Right cardiac atrium (tissue), 5 donors: ENCODE measurements around the gene MYL10. TPM values are rescaled to one million over a fixed set of nuclear protein-coding genes. Genes with fewer than 3 reads are reported as not detected.

Experiments used
- ATAC-seq, 2 donors: fragments of 200-7000 bp; cut with Tn5 transposase; one replicate each; pipeline versions ENCODE4 v1.8.0 to v1.9.1; 2020; ENCODE audit warnings: moderate library complexity in 2 of 2, mild to moderate bottlenecking in 1 of 2
- DNase-seq, 3 donors: peaks; one replicate each; pipeline ENCODE4 v3.0.0-alpha.2; 2020
- H3K27ac ChIP-seq: one replicate; pipeline ENCODE4 v1.5.1; 2013; ENCODE audit warnings: mild to moderate bottlenecking, low read length, control low read depth, moderate library complexity
- H3K27me3 ChIP-seq: one replicate; pipeline ENCODE4 v1.6.1; 2013; ENCODE audit not compliant: control insufficient read depth, insufficient read depth
- H3K4me1 ChIP-seq: one replicate; pipeline ENCODE4 v1.6.1; 2013; ENCODE audit warnings: low read length; ENCODE audit not compliant: control insufficient read depth, insufficient read depth
- H3K4me3 ChIP-seq: one replicate; pipeline ENCODE4 v1.5.1; 2013; ENCODE audit warnings: low read length, control low read depth
- H3K9me3 ChIP-seq: one replicate; pipeline ENCODE4 v1.6.1; 2013; ENCODE audit warnings: low read length; ENCODE audit not compliant: control insufficient read depth
- WGBS: extraction: QIAGEN DNeasy Blood & Tissue Kit; methylation state at CpG from one replicate; pipeline ENCODE4 v1.1.7; 2013; 5-methylcytosine and 5-hydroxymethylcytosine counted together
- intact Hi-C, 4 donors: fragments of 100-400 bp; cut with DNase I; formaldehyde crosslinking; loops; one replicate each; pipeline versions ENCODE4 v1.11.0 to v1.14.0; 2022 to 2023
- polyA plus RNA-seq: library from polyadenylated mRNA; stranded (reverse); fragments of 200-250 nt; gene quantifications from one replicate; pipeline ENCODE4 v1.2.3, GENCODE V29; 2013
- total RNA-seq, 4 donors: library from RNA; stranded (reverse); fragmentation: NEBNext Ultra II Directional; extraction: Animal tissue kit (Norgen Biotek cat#: 25700); gene quantifications; one replicate each; pipeline ENCODE4 v1.2.1, GENCODE V29; 2021
- donor health status: healthy with polysubstance abuse.
- donor health status: DM: no; HTN: yes; CAD: no.
- donor health status: DM: no; HTN: no; CAD: no.
- donor health status: DM: no; HTN: yes; CAD: no; lungs with severe emphysema.
- donor health status: DM: yes; HTN: yes; CAD: no.

MYL10 gene
- total and polyA plus RNA-seq, 5 donors: not detected

DNA sequence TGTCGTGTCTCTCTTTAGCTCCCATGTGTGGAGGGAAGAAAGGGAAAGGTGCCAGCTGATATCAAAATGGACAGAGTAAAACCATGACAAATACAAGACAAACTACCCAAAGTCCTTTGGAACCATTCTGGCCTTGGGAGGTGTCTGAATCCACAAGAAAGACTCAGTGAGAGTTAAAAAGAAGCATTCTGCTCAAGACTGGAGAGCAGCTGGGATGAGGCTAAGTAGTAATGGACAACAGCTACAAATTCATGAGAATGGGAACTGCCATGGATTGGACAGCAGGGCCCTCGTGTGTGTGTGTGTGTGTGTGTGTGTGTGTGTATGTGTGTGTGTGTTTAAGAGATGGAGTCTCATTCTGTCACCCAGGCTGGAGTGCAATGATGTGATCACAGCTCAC, 39.6 kb upstream of the MYL10 start:
- Histone ChIP-seq H3K27me3 (no peaks in the 10 kb centered on the region), H3K9me3 (no peaks in the 10 kb centered on the region), H3K27ac (no peak overlapping the region), H3K4me1 (no peaks in the 10 kb centered on the region), H3K4me3 (no peak overlapping the region)
- intact Hi-C loops: no loop called here
- ATAC-seq (no peak), DNase-seq (no peak)
- WGBS: 96% methylated on average over 2 of the region's 2 CpGs

DNA sequence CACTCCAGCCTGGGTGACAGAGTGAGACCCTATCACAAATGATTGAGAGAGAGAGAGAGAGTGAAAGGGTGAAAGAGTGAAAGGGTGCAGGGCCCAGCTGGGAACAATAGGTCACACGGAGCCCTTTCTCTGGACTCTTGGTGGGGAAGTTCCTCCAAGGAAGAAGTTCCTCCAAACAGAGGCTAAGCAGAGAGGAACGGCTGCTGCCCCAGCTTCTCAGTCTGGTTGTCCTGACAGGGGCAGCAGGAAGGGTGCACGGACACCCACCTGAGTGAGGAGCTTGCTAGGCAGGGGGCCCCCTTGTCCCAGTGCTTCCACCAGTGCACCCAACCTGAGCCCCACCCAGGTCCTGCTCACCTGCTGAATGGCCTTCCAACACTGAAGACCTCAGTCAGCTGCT, 38.8 kb upstream of the MYL10 start:
- Histone ChIP-seq H3K27ac (no peak overlapping the region), H3K4me3 (no peak overlapping the region), H3K9me3 (no peaks in the 10 kb centered on the region), H3K4me1 (no peaks in the 10 kb centered on the region), H3K27me3 (no peaks in the 10 kb centered on the region)
- 72% methylated on average over 3 of the region's 3 CpGs for WGBS
- no peak for ATAC-seq
- peak in 1 of 3 donors; percentile 23 for DNase-seq
- intact Hi-C loops: no loop called here

DNA sequence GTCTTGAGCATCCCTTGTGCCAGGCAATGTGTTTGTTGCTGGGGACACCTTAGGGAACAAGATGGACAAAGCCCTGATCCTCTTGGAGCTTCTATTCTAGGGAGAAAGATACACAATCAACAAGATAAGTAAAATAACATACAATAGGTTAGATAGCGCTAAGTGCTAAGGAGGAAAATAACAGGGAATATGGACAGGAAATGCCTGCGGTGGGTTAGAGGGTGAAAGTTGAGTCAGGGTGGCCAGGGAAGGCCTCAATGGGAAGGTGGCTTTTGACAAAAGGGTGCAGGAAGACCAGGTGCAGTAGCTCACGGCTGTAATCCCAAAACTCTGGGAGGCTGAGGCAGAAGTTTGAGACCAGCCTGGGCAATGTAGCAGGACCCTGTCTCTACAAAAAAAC, 38.3 kb upstream of the MYL10 start:
- Histone ChIP-seq H3K4me3 (no peak overlapping the region), H3K27ac (no peak overlapping the region), H3K27me3 (no peaks in the 10 kb centered on the region), H3K9me3 (no peaks in the 10 kb centered on the region), H3K4me1 (no peaks in the 10 kb centered on the region)
- DNase-seq (peak in 1 of 3 donors; percentile 7), ATAC-seq (no peak)
- 69% methylated on average over 3 of the region's 3 CpGs for WGBS
- intact Hi-C loops: no loop called here

DNA sequence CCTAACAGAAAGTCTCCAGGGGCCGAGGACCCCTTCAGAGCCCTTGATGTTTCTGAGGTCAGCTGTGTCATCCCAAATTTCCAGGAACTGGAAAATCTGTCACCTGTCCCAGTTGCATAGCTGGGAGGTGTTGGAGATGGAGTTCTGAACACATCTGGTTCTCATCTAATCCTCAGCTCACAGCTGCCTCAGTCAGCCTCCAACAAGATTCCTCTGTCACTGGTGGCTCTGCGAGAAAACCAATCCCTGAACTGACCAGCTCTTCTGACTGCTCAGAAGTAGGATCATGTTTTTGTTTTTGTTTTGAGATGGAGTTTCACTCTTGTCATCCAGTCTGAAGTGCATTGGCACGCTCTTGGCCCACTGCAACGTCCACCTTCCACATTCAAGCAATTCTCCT, 37.6 kb upstream of the MYL10 start:
- no peaks in the 10 kb centered on the region for H3K9me3 ChIP-seq
- no peaks in the 10 kb centered on the region for H3K4me1 ChIP-seq
- intact Hi-C loops: no loop called here
- no peak overlapping the region for H3K4me3 ChIP-seq
- H3K27me3 ChIP-seq: no peaks in the 10 kb centered on the region
- 83% methylated on average over 4 of the region's 4 CpGs for WGBS
- ATAC-seq (no peak), DNase-seq (no peak)
- H3K27ac ChIP-seq: no peak overlapping the region

- intact Hi-C loops: no loop called here
- WGBS: 81% methylated on average over 8 of the region's 8 CpGs
- no peak for ATAC-seq
- Histone ChIP-seq H3K4me3 (no peak overlapping the region), H3K27me3 (no peaks in the 10 kb centered on the region), H3K9me3 (no peaks in the 10 kb centered on the region), H3K4me1 (no peaks in the 10 kb centered on the region), H3K27ac (no peak overlapping the region)
- DNase-seq: no peak
Observed at GRCh38 chr7:101666293-101666692, 37.2 kb upstream of the MYL10 start.

DNA sequence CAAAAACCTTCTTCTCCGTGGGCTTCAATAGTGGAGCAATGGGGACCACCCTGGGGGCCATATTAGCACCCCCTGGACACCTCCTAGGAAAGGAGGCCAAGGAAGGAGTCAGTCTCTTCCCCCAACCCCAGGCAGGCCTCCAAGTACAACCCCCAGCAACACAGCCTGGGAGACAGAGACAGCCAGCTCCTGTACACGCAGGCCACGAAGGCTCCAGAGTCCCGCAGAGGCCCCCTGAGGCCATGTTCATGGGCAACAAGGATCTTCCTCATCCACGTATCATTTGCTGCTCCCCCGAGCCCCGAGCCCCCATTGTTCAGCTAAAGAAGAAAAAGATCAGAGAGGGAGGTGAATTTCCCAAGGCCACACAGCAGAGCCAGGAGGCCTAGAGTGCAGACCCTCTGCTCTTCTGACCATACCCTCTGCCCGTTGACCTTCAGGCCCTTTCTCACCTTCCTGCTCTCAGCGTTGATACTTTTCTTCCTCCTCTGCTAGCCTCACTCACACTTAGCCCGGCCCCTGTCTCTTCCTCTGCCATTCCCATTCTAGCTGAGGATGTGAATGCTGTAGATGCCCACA, 35.9 kb upstream of the MYL10 start:
- Histone ChIP-seq H3K27me3 (no peaks in the 10 kb centered on the region), H3K4me1 (no peaks in the 10 kb centered on the region), H3K9me3 (no peaks in the 10 kb centered on the region), H3K4me3 (no peak overlapping the region), H3K27ac (no peak overlapping the region)
- intact Hi-C loops: no loop called here
- ATAC-seq (no peak), DNase-seq (peak in 1 of 3 donors; percentile 19)
- WGBS: 76% methylated on average over 10 of the region's 10 CpGs

DNA sequence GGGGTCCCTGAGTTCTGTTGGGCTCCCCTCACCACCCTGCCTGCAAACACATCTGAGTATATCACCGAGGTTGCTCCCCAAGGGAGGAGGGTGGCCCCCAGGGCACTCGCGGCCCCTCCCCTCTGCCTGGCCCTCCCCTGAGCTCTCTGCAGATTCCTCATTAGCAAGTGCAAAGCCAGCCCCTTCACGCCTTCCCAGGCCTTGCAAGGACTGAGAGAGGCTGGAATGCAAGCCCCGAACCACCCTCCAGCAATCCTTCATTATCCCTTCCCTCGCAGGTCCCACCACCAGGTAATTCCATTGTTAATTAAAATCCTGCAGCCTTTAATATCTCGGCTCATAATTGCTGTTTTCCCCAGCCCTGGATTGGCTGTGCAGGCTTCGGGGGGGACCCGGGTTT, 35.3 kb upstream of the MYL10 start:
- ATAC-seq: no peak

DNA sequence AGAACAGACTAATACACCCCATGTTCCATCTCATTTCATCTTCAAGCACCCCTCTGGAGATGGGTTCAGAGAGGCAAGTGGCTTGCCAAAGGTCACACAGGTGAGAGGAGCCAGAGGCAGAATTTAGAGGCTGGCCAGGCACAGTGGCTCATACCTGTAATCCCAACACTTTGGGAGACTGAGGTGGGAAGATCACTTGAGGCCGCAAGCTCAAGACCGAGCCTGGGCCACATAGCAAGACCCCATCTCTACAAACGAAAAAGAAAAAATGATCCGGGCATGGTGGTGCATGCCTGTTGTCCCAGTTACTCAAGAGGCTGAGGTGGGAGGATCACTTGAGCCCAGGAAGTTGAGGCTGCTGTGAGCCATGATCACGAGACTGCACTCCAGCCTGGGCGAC, 34.7 kb upstream of the MYL10 start:
- ATAC-seq (no peak), DNase-seq (peak in 1 of 3 donors; percentile 7)
- Histone ChIP-seq H3K9me3 (no peaks in the 10 kb centered on the region), H3K4me1 (no peaks in the 10 kb centered on the region), H3K4me3 (no peak overlapping the region), H3K27ac (no peak overlapping the region), H3K27me3 (no peaks in the 10 kb centered on the region)
- WGBS: 92% methylated on average over 6 of the region's 6 CpGs
- intact Hi-C loops: no loop called here

More for the DNA sequence above, 35.3 kb upstream of the MYL10 start:
- intact Hi-C loops: no loop called here
- Histone ChIP-seq H3K9me3 (no peaks in the 10 kb centered on the region), H3K27me3 (no peaks in the 10 kb centered on the region), H3K4me1 (no peaks in the 10 kb centered on the region), H3K4me3 (no peak overlapping the region), H3K27ac (no peak overlapping the region)
- WGBS: 36% methylated on average over 9 of the region's 9 CpGs
- peak in 1 of 3 donors; percentile 15 for DNase-seq

- intact Hi-C loops: no loop called here
- Histone ChIP-seq H3K27me3 (no peaks in the 10 kb centered on the region), H3K27ac (no peak overlapping the region), H3K4me3 (no peak overlapping the region), H3K4me1 (no peaks in the 10 kb centered on the region), H3K9me3 (no peaks in the 10 kb centered on the region)
- WGBS: 88% methylated on average over 9 of the region's 9 CpGs
- ATAC-seq (no peak), DNase-seq (no peak)
Observed at GRCh38 chr7:101662447-101662998, 33.4 kb upstream of the MYL10 start.

DNA sequence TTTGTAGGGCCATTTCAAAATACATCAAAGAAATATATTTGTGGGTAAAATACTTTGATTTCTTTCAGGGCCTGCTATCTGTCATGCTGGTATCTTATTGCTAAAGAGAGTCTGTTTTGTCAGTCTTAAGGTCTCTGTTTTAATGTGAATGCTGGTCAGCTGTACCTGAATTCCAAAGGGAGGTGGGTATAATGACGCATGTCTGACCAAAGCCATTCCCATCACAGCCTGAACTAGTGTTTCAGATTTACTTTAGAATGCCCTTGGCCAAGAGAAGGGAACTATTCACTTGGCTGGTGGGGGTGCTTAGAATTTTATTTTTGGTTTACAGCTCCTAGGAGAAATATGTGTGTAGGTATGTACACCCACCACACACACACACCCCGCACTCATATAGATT, 30.6 kb upstream of the MYL10 start:
- Histone ChIP-seq H3K27ac (no peak overlapping the region), H3K4me1 (no peaks in the 10 kb centered on the region), H3K4me3 (no peak overlapping the region), H3K9me3 (no peaks in the 10 kb centered on the region), H3K27me3 (no peaks in the 10 kb centered on the region)
- intact Hi-C loops: no loop called here
- 75% methylated on average over 2 of the region's 2 CpGs for WGBS
- no peak for ATAC-seq
- DNase-seq: no peak

- DNase-seq: no peak
- intact Hi-C loops: no loop called here
- H3K4me1 ChIP-seq: no peaks in the 10 kb centered on the region
- ATAC-seq: no peak
- no peak overlapping the region for H3K27ac ChIP-seq
- H3K4me3 ChIP-seq: no peak overlapping the region
- H3K9me3 ChIP-seq: no peaks in the 10 kb centered on the region
- H3K27me3 ChIP-seq: no peaks in the 10 kb centered on the region
- 60% methylated on average over 5 of the region's 5 CpGs for WGBS
Observed at GRCh38 chr7:101657171-101657570, 28.1 kb upstream of the MYL10 start.

- DNase-seq (no peak), ATAC-seq (no peak)
- WGBS: 65% methylated on average over 4 of the region's 4 CpGs
- Histone ChIP-seq H3K27ac (no peak overlapping the region), H3K27me3 (no peaks in the 10 kb centered on the region), H3K9me3 (no peaks in the 10 kb centered on the region), H3K4me1 (no peaks in the 10 kb centered on the region), H3K4me3 (no peak overlapping the region)
- intact Hi-C loops: no loop called here
Observed at GRCh38 chr7:101651112-101651511, 22.0 kb upstream of the MYL10 start.
